Mesendoderm (in vitro differentiated cells): ENCODE results near the gene IKBKE.

ENCODE experiments used
- DNase-seq: peaks from one replicate; pipeline ENCODE4 v3.0.0; 2013
- H2AK5ac ChIP-seq: 2 replicates; pipeline ENCODE4 v1.6.1; 2013; ENCODE audit warnings: low read length, inconsistent platforms
- H2BK120ac ChIP-seq: 2 replicates; pipeline ENCODE4 v1.6.1; 2013; ENCODE audit warnings: low read depth, mild to moderate bottlenecking, low read length, moderate library complexity, mixed read lengths
- H2BK15ac ChIP-seq: replicated peaks from 2 replicates; pipeline ENCODE4 v1.6.1; 2013; ENCODE audit warnings: low read depth, mild to moderate bottlenecking, moderate library complexity
- H2BK5ac ChIP-seq: 2 replicates; pipeline ENCODE4 v1.6.1; 2013; ENCODE audit warnings: low read length, inconsistent platforms
- H3K18ac ChIP-seq: 2 replicates; pipeline ENCODE4 v1.6.1; 2013; ENCODE audit warnings: mild to moderate bottlenecking, low read length, mixed read lengths
- H3K23ac ChIP-seq: one replicate; pipeline ENCODE4 v1.6.1; 2013; ENCODE audit warnings: low read length
- H3K27ac ChIP-seq: 2 replicates; pipeline ENCODE4 v1.5.1; 2013; ENCODE audit warnings: low read depth, mild to moderate bottlenecking, inconsistent platforms, low read length, moderate library complexity
- H3K27me3 ChIP-seq: 2 replicates; pipeline ENCODE4 v1.6.1; 2013; ENCODE audit warnings: low read length, control low read depth, mild to moderate bottlenecking, inconsistent platforms; ENCODE audit not compliant: insufficient read depth, poor library complexity
- H3K36me3 ChIP-seq: 2 replicates; pipeline ENCODE4 v1.6.1; 2013; ENCODE audit warnings: low read length, inconsistent platforms; ENCODE audit not compliant: control insufficient read depth, insufficient read depth
- H3K4ac ChIP-seq: one replicate; pipeline ENCODE4 v1.6.1; 2013; ENCODE audit warnings: low read depth, mild to moderate bottlenecking, low read length, moderate library complexity
- H3K4me1 ChIP-seq: 2 replicates; pipeline ENCODE4 v1.6.1; 2013; ENCODE audit warnings: low read depth, low read length, inconsistent platforms; ENCODE audit not compliant: control insufficient read depth
- H3K4me2 ChIP-seq: 2 replicates; pipeline ENCODE4 v1.6.1; 2013; ENCODE audit warnings: low read length
- H3K4me3 ChIP-seq: 2 replicates; pipeline ENCODE4 v1.5.1; 2013; ENCODE audit warnings: mild to moderate bottlenecking, low read length
- H3K56ac ChIP-seq: one replicate; pipeline ENCODE4 v1.6.1; 2013; ENCODE audit warnings: low read length
- H3K79me1 ChIP-seq: 2 replicates; pipeline ENCODE4 v1.6.1; 2013; ENCODE audit warnings: low read length, inconsistent platforms
- H3K79me2 ChIP-seq: 2 replicates; pipeline ENCODE4 v1.6.1; 2013; ENCODE audit warnings: mild to moderate bottlenecking, low read length; ENCODE audit not compliant: control insufficient read depth, insufficient read depth
- H3K9ac ChIP-seq: 2 replicates; pipeline ENCODE4 v1.6.1; 2013; ENCODE audit warnings: low read length, inconsistent platforms
- H4K5ac ChIP-seq: one replicate; pipeline ENCODE4 v1.6.1; 2013; ENCODE audit warnings: low read length
- H4K8ac ChIP-seq: one replicate; pipeline ENCODE4 v1.6.1; 2013; ENCODE audit warnings: low read depth, mild to moderate bottlenecking, control low read depth, low read length, moderate library complexity
- WGBS: extraction: QIAGEN DNeasy Blood & Tissue Kit; methylation state at CpG from one replicate; pipeline ENCODE4 v1.1.7; 2013; ENCODE audit warnings: low lambda C conversion rate, missing lambda C conversion rate; ENCODE audit not compliant: insufficient coverage; ENCODE audit errors: extremely low coverage; 5-methylcytosine and 5-hydroxymethylcytosine counted together

The IKBKE gene

GRCh38 chr1:206461602-206462455 is 8.4 kb upstream of the IKBKE start:
- Histone ChIP-seq H3K79me1 (no peaks in the 10 kb centered on the region), H2BK5ac (no peak overlapping the region), H3K56ac (no peak overlapping the region), H3K36me3 (no peaks in the 10 kb centered on the region), H2BK15ac (no peak overlapping the region), H3K4me2 (no peak overlapping the region), H4K5ac (no peak overlapping the region), H3K4ac (no peak overlapping the region), H3K79me2 (no peaks in the 10 kb centered on the region), H3K4me1 (no peaks in the 10 kb centered on the region), H3K18ac (no peak overlapping the region), H4K8ac (no peak overlapping the region), H2BK120ac (no peak overlapping the region), H3K9ac (no peak overlapping the region), H3K4me3 (no peak overlapping the region), H3K23ac (no peak overlapping the region), H3K27me3 (no peaks in the 10 kb centered on the region), H2AK5ac (no peak overlapping the region), H3K27ac (no peak overlapping the region)
- WGBS: no CpG with 5 or more reads among the region's 9 CpGs
- DNase-seq: peak; percentile 74

DNA sequence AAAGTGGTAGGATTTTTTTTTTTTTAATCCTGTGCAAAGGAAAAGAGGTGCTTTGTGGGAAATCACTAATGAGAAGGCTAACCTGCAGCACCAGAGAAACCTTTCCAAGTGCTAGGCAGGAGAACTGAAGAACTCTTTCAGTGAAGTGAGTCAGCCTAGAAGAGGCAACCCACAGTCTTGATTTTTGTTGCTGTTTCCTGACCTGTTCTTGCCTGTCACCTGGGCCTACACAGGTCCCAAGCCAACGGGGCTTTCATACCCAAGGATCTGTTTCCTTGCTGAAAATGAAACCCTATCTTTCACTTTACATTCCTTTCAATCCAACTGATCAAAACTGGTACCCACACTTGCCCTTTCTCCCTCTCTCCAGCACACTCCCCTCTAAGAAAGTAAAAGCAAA is 7.1 kb upstream of the IKBKE start:
- Histone ChIP-seq H3K27ac (no peak overlapping the region), H3K36me3 (no peaks in the 10 kb centered on the region), H2BK15ac (no peak overlapping the region), H3K4me3 (no peak overlapping the region), H4K8ac (no peak overlapping the region), H3K23ac (no peak overlapping the region), H2BK5ac (no peak overlapping the region), H3K4ac (no peak overlapping the region), H3K56ac (no peak overlapping the region), H3K4me1 (no peaks in the 10 kb centered on the region), H4K5ac (no peak overlapping the region), H3K9ac (no peak overlapping the region), H3K18ac (no peak overlapping the region), H2BK120ac (no peak overlapping the region), H3K27me3 (no peaks in the 10 kb centered on the region), H2AK5ac (no peak overlapping the region), H3K79me1 (no peaks in the 10 kb centered on the region), H3K4me2 (no peak overlapping the region), H3K79me2 (no peaks in the 10 kb centered on the region)
- no CpG with 5 or more reads among the region's 1 CpG for WGBS
- DNase-seq: no peak

- no peak overlapping the region for H3K4me3 ChIP-seq
Observed at GRCh38 chr1:206463911-206464310, 6.4 kb upstream of the IKBKE start.

GRCh38 chr1:206464456-206464964 is 5.8 kb upstream of the IKBKE start:
- Histone ChIP-seq H2BK5ac (no peak overlapping the region), H3K79me2 (no peaks in the 10 kb centered on the region), H3K9ac (no peak overlapping the region), H3K27me3 (no peaks in the 10 kb centered on the region), H3K18ac (no peak overlapping the region), H3K56ac (no peak overlapping the region), H3K27ac (no peak overlapping the region), H4K8ac (no peak overlapping the region), H3K4me3 (no peak overlapping the region), H3K23ac (no peak overlapping the region), H3K36me3 (no peaks in the 10 kb centered on the region), H3K4me1 (peaks cover 3% of the 10 kb centered on the region), H4K5ac (no peak overlapping the region), H3K4ac (no peak overlapping the region), H3K4me2 (no peak overlapping the region), H2BK15ac (no peak overlapping the region), H3K79me1 (no peaks in the 10 kb centered on the region), H2BK120ac (no peak overlapping the region), H2AK5ac (no peak overlapping the region)
- no CpG with 5 or more reads among the region's 4 CpGs for WGBS
- DNase-seq: no peak

More at GRCh38 chr1:206463911-206464310, 6.4 kb upstream of the IKBKE start:
- Histone ChIP-seq H2AK5ac (no peak overlapping the region), H2BK120ac (no peak overlapping the region), H3K4me1 (no peaks in the 10 kb centered on the region), H2BK15ac (no peak overlapping the region), H3K36me3 (no peaks in the 10 kb centered on the region), H3K56ac (no peak overlapping the region), H4K8ac (no peak overlapping the region), H3K4me2 (no peak overlapping the region), H3K4ac (no peak overlapping the region), H3K27ac (no peak overlapping the region), H3K79me2 (no peaks in the 10 kb centered on the region), H3K23ac (no peak overlapping the region), H4K5ac (no peak overlapping the region), H3K18ac (no peak overlapping the region), H3K79me1 (no peaks in the 10 kb centered on the region), H2BK5ac (no peak overlapping the region), H3K27me3 (no peaks in the 10 kb centered on the region), H3K9ac (no peak overlapping the region)
- no CpG with 5 or more reads among the region's 8 CpGs for WGBS
- DNase-seq: no peak

DNA sequence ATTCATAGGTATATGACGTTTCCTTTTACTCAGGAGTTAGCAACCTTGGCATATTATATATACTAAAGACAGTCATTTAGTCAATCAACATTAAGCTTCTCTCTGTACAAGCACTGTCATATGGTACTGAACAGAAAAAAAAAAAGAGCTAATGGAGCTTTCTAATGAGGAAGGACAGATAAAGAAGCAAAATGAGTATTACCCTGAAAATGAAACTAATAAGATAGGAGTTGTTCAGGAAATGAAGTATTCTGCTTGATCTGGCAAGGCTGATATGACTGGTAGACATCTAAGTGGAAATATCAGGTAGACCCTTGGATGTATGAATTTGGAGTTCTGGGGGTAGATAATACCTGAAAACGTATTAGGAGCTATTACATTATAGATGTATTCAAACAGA is 4.3 kb upstream of the IKBKE start:
- Histone ChIP-seq H3K9ac (no peak overlapping the region), H2BK5ac (no peak overlapping the region), H3K4me2 (no peak overlapping the region), H3K27me3 (no peaks in the 10 kb centered on the region), H3K4me3 (no peak overlapping the region), H3K4me1 (peaks cover 9% of the 10 kb centered on the region), H2BK15ac (no peak overlapping the region), H3K23ac (no peak overlapping the region), H2BK120ac (no peak overlapping the region), H3K27ac (no peak overlapping the region), H4K8ac (no peak overlapping the region), H3K18ac (no peak overlapping the region), H4K5ac (no peak overlapping the region), H3K56ac (no peak overlapping the region), H3K4ac (no peak overlapping the region), H2AK5ac (no peak overlapping the region), H3K79me1 (no peaks in the 10 kb centered on the region), H3K36me3 (no peaks in the 10 kb centered on the region), H3K79me2 (no peaks in the 10 kb centered on the region)
- WGBS: no CpG with 5 or more reads among the region's 2 CpGs
- DNase-seq: no peak
